Measurements from ENCODE around the gene POLR2H.

DNA sequence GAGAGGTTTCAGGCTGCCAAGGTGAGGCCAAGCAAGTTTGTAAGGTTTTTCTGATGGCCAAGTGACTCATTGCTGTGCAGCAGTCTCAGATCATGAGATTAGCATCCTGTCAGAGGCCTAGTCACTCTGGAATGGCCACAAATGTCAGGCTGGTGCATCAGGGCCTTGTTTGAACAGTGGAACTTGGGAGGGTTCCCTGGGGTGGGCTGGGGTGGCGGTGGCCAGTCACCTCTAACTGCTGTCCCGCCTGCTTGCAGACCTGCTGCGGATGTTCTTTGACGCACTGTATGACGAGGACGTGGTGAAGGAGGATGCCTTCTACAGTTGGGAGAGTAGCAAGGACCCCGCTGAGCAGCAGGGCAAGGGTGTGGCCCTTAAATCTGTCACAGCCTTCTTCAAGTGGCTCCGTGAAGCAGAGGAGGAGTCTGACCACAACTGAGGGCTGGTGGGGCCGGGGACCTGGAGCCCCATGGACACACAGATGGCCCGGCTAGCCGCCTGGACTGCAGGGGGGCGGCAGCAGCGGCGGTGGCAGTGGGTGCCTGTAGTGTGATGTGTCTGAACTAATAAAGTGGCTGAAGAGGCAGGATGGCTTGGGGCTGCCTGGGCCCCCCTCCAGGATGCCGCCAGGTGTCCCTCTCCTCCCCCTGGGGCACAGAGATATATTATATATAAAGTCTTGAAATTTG lies 26.9 kb upstream of the POLR2H start:
- TF ChIP-seq, protein P1, sequence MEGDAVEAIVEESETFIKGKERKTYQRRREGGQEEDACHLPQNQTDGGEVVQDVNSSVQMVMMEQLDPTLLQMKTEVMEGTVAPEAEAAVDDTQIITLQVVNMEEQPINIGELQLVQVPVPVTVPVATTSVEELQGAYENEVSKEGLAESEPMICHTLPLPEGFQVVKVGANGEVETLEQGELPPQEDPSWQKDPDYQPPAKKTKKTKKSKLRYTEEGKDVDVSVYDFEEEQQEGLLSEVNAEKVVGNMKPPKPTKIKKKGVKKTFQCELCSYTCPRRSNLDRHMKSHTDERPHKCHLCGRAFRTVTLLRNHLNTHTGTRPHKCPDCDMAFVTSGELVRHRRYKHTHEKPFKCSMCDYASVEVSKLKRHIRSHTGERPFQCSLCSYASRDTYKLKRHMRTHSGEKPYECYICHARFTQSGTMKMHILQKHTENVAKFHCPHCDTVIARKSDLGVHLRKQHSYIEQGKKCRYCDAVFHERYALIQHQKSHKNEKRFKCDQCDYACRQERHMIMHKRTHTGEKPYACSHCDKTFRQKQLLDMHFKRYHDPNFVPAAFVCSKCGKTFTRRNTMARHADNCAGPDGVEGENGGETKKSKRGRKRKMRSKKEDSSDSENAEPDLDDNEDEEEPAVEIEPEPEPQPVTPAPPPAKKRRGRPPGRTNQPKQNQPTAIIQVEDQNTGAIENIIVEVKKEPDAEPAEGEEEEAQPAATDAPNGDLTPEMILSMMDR (conservative IDR thresholded peaks at IDR 0.05; ENCODE audit: low read depth, low read length): no peak
- TF ChIP-seq EZH2 (IDR thresholded peaks at IDR 0.05; ENCODE audit: borderline replicate concordance, low read depth, low read length, poor library complexity, severe bottlenecking): no peak
